Tibial artery (tissue), 4 donors: ENCODE results near the gene PLPP2.

Source experiments
- DNase-seq, 2 donors: peaks; one replicate each; pipeline ENCODE4 v3.0.0-alpha.2; 2019
- H3K27ac ChIP-seq, 2 donors: fragments of 200-600 bp; sonication (generic) in 1 of 2; 1 replicate in 1 of 2; 2 replicates in 1 of 2; pipeline ENCODE4 v1.5.1; 2018 to 2019; ENCODE audit warnings: mild to moderate bottlenecking in 1 of 2
- H3K27me3 ChIP-seq, 2 donors: fragments of 200-600 bp; sonication (generic) in 1 of 2; one replicate each; pipeline versions ENCODE4 v1.5.1 to v1.6.0; 2016 to 2019
- H3K36me3 ChIP-seq, 3 donors: fragments of 200-600 bp; sonication (generic) in 2 of 3; one replicate each; pipeline ENCODE4 v1.5.1; 2016 to 2019; ENCODE audit warnings: mild to moderate bottlenecking in 2 of 3
- H3K4me1 ChIP-seq, 4 donors: fragments of 200-600 bp; sonication (generic) in 2 of 4; 1 replicate in 3 of 4; 2 replicates in 1 of 4; pipeline ENCODE4 v1.5.1; 2016 to 2019
- H3K4me3 ChIP-seq, 2 donors: fragments of 200-600 bp; sonication (generic) in 1 of 2; 1 replicate in 1 of 2; 2 replicates in 1 of 2; pipeline ENCODE4 v1.5.1; 2018 to 2019; ENCODE audit warnings: mild to moderate bottlenecking in 2 of 2
- H3K9me3 ChIP-seq, 3 donors: fragments of 200-600 bp; sonication (generic) in 1 of 3; one replicate each; pipeline ENCODE4 v1.5.1; 2016 to 2019
- CTCF ChIP-seq, 2 experiments: fragments of 200-600 bp in 1 of 2; fragments of 450-650 bp in 1 of 2; IDR thresholded peaks; one replicate each; pipeline ENCODE4 v1.5.1; 2017 to 2019; ENCODE audit warnings: antibody characterized with exemption in 2 of 2, mild to moderate bottlenecking in 1 of 2, moderate library complexity in 1 of 2
- intact Hi-C: fragments of 100-400 bp; cut with DNase I; formaldehyde crosslinking; loops from one replicate; pipeline ENCODE4 v1.15.0; 2023; ENCODE audit warnings: low total_unique reads

PLPP2 gene

GRCh38 chr19:294341-294945, 3.2 kb upstream of the PLPP2 start:
- no peak for TF ChIP-seq CTCF (IDR thresholded peaks at IDR 0.05)
- Histone ChIP-seq H3K4me3 (no peak overlapping the region), H3K9me3 (no peaks in the 10 kb centered on the region), H3K27ac (no peak overlapping the region), H3K4me1 (peaks cover 0 to 27% (median 18%) of the 10 kb centered on the region in 4 donors), H3K36me3 (no peaks in the 10 kb centered on the region), H3K27me3 (peaks cover 4 to 63% of the 10 kb centered on the region in 2 donors)
- no peak for DNase-seq
- intact Hi-C loops: no loop called here

GRCh38 chr19:293436-294110, 2.4 kb upstream of the PLPP2 start:
- H3K4me3 ChIP-seq: no peak overlapping the region
- H3K27ac ChIP-seq: no peak overlapping the region
- no peak for TF ChIP-seq CTCF (IDR thresholded peaks at IDR 0.05)
- H3K9me3 ChIP-seq: no peaks in the 10 kb centered on the region
- peaks cover 4 to 69% of the 10 kb centered on the region in 2 donors for H3K27me3 ChIP-seq
- H3K4me1 ChIP-seq: peaks cover 0 to 27% (median 18%) of the 10 kb centered on the region in 4 donors
- intact Hi-C loops: no loop called here
- no peak for DNase-seq
- no peaks in the 10 kb centered on the region for H3K36me3 ChIP-seq

GRCh38 chr19:292951-293350, 1.7 kb upstream of the PLPP2 start:
- DNase-seq: no peak
- Histone ChIP-seq H3K9me3 (no peaks in the 10 kb centered on the region), H3K27ac (no peak overlapping the region), H3K4me1 (peaks cover 0 to 27% (median 18%) of the 10 kb centered on the region in 4 donors), H3K4me3 (no peak overlapping the region), H3K27me3 (peaks cover 4 to 70% of the 10 kb centered on the region in 2 donors), H3K36me3 (no peaks in the 10 kb centered on the region)
- no peak for TF ChIP-seq CTCF (IDR thresholded peaks at IDR 0.05)
- intact Hi-C loops: no loop called here

GRCh38 chr19:292281-292884, 1.2 kb upstream of the PLPP2 start:
- Histone ChIP-seq H3K27ac (no peak overlapping the region), H3K27me3 (peaks cover 4 to 70% of the 10 kb centered on the region in 2 donors)

More at GRCh38 chr19:292281-292884, 1.2 kb upstream of the PLPP2 start:
- H3K4me3 ChIP-seq: no peak overlapping the region
- H3K9me3 ChIP-seq: no peaks in the 10 kb centered on the region
- intact Hi-C loops: no loop called here
- TF ChIP-seq CTCF (IDR thresholded peaks at IDR 0.05): no peak
- H3K4me1 ChIP-seq: peaks cover 0 to 27% (median 18%) of the 10 kb centered on the region in 4 donors
- H3K36me3 ChIP-seq: peaks cover 0 to 5% (median 0%) of the 10 kb centered on the region in 3 donors
- no peak for DNase-seq
